OCI-LY3 (cell line): ENCODE measurements around the gene GABRR1.

ENCODE experiments used
- CTCF ChIP-seq: fragments of 200-600, 300-600 bp; sonication (generic); IDR thresholded peaks from 2 replicates; pipeline ENCODE4 v1.5.1; 2014; ENCODE audit warnings: antibody characterized with exemption, low read length, low read depth
- EZH2phosphoT487 ChIP-seq: fragments of 200-600 bp; shearing (Covaris generic); IDR thresholded peaks from 2 replicates; pipeline ENCODE4 v1.6.1; 2018; ENCODE audit warnings: antibody characterized with exemption, mixed run types, low read depth

DNA sequence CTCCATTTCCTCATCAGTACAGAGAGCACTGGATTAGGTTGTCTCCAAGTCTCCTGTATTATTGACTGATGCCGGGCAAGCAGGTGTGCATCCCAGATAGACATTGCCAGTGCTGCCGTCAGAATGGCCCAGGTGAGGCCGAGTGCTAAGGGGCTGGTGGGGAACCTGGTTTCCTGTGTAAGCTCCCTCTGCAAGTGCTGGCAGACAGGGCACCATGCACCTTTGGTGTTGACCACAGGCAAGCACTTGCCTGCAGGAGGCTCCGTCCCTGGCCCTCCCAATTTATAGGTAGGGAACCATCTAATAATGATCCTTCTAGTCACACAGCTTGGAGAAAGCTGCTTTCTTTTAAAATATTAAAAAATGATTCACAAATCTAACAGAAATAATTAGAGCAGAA, 747 bp downstream of the GABRR1 start:
- TF ChIP-seq CTCF = no peak
- no peak for TF ChIP-seq EZH2phosphoT487
